Ishikawa (cell line): ENCODE results near the gene B3GALT5.

Experiments
- CEBPB ChIP-seq: IDR thresholded peaks from 2 replicates; pipeline ENCODE4 v1.6.1; 2012
- EGR1 ChIP-seq: IDR thresholded peaks from 2 replicates; pipeline ENCODE4 v1.6.1; 2012
- EP300 ChIP-seq: IDR thresholded peaks from 2 replicates; pipeline ENCODE4 v1.6.1; 2012; ENCODE audit warnings: borderline replicate concordance
- FOXM1 ChIP-seq: IDR thresholded peaks from 2 replicates; pipeline ENCODE4 v1.6.1; 2012; ENCODE audit warnings: low read depth, borderline replicate concordance
- MAX ChIP-seq: IDR thresholded peaks from 2 replicates; pipeline ENCODE4 v1.6.1; 2012
- NFIC ChIP-seq: IDR thresholded peaks from 2 replicates; pipeline ENCODE4 v1.6.1; 2012
- RAD21 ChIP-seq: IDR thresholded peaks from 2 replicates; pipeline ENCODE4 v1.6.1; 2012; ENCODE audit warnings: low read depth
- REST ChIP-seq: IDR thresholded peaks from 2 replicates; pipeline ENCODE4 v1.6.1; 2012; ENCODE audit warnings: low read depth, mild to moderate bottlenecking
- TAF1 ChIP-seq: IDR thresholded peaks from 2 replicates; pipeline ENCODE4 v1.6.1; 2012; ENCODE audit warnings: low read depth, mild to moderate bottlenecking

- TF ChIP-seq FOXM1 (no peak), EP300 (no peak), REST (no peak), TAF1 (no peak), RAD21 (no peak), CEBPB (no peak), EGR1 (no peak), NFIC (peak; percentile 76), MAX (no peak)
Observed at GRCh38 chr21:39564200-39564599, 48.5 kb upstream of the B3GALT5 start.
